AG10803 (cell line): ENCODE data around the gene ASCC3.

Experiments used
- DNase-seq: peaks from one replicate; pipeline ENCODE4 v3.0.0; 2010; ENCODE audit warnings: low read depth
- H3K4me3 ChIP-seq: 2 replicates; pipeline ENCODE4 v1.5.1; 2011; ENCODE audit warnings: mild to moderate bottlenecking, low read length, control low read depth
- TF ChIP-seq, protein P1 (sequence below): conservative IDR thresholded peaks from 2 replicates; pipeline ENCODE4 v1.5.1; 2011; ENCODE audit warnings: mild to moderate bottlenecking, low read length, control low read depth, inconsistent platforms

ASCC3 gene

DNA sequence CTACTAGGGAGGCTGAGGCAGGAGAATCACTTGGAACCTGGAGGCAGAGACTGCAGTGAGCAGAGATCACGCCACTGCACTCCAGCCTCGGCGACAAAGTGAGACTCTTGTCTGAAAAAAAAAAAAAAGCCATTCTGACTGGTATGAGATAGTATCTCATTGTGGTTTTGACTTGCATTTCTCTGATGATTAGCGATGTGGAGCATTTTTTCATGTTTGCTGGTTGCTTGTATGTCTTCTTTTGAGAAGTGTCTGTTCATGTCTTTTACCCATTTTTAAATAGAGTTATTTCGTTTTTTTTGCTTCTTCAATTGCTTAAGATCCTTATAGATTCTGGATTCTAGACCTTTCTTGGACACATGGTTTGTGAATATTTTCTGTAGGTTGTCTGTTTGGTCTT, 312.9 kb downstream of the ASCC3 start:
- no peak for DNase-seq
- TF ChIP-seq, protein P1, sequence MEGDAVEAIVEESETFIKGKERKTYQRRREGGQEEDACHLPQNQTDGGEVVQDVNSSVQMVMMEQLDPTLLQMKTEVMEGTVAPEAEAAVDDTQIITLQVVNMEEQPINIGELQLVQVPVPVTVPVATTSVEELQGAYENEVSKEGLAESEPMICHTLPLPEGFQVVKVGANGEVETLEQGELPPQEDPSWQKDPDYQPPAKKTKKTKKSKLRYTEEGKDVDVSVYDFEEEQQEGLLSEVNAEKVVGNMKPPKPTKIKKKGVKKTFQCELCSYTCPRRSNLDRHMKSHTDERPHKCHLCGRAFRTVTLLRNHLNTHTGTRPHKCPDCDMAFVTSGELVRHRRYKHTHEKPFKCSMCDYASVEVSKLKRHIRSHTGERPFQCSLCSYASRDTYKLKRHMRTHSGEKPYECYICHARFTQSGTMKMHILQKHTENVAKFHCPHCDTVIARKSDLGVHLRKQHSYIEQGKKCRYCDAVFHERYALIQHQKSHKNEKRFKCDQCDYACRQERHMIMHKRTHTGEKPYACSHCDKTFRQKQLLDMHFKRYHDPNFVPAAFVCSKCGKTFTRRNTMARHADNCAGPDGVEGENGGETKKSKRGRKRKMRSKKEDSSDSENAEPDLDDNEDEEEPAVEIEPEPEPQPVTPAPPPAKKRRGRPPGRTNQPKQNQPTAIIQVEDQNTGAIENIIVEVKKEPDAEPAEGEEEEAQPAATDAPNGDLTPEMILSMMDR, result no peak
- no peak overlapping the region for H3K4me3 ChIP-seq

DNA sequence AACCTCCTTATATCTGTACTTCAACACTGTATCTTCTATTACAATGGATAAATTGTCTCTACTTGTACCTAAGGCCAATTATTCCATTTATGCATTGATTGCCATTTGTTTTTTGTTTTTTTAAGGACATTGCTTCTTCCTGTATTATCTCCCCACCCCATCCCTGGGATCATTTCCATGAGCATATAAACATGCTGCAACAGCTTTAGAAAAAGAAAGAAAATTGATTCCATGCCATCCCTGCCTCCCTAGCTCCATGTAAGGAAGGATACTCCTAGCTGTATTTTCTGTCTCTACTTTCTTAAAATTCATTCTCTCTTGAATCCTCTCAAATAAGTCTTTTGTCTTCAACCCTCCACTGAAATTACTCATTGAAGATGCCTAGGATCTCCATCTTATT, 314.6 kb downstream of the ASCC3 start:
- no peak for DNase-seq
- no peak overlapping the region for H3K4me3 ChIP-seq
- TF ChIP-seq, protein P1, result no peak

DNA sequence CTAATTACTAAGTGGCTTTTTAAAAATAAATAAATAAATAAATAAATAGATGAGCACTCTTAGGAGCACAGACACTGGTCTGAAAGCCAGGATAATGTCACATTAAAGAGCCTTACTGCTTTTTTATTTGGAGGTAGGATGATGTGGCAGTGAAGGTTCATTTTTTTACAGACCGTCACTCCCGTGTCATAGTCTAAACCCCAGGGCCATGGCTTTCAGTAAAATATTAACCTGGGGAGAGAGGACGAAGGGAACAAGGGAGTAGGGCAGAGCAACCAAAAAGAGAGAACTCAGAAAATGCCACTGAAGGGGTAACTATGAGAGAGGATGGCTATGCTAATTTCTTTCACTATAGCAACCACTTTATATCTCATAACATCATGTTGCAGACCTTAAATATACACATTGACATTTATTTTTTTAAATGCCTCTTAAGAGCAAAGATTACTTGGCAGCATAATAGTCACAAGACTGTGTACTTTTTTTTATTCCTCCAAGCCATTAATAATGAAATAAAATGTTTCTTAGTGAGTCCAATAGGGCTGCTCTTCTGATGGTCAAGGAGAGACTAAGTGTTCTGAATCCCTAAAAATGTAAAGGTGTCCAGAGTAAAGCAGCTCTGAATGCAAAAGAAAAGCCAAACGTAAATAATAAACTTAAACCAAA, 315.6 kb downstream of the ASCC3 start:
- no peak for DNase-seq
- H3K4me3 ChIP-seq, result no peak overlapping the region
- TF ChIP-seq, protein P1, result no peak

DNA sequence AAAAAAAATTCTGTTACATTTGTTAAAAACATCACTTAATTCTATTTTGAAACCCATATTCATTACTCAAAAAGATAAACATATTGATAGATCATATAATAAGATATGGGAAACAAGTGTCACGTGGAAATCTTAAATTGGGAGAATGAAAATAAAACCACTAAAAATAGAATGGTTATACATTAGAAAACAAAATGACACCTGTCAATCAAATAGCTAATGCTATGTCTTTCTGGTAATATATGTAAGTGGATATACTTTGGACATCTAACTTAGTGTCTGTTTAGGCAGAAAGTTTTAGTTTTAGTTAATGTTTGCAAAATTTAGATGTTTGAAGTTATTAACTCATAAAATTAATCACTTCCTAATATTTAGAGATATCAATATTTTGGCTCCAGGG, 321.3 kb downstream of the ASCC3 start:
- DNase-seq, result no peak
- TF ChIP-seq, protein P1, result no peak
- no peak overlapping the region for H3K4me3 ChIP-seq

DNA sequence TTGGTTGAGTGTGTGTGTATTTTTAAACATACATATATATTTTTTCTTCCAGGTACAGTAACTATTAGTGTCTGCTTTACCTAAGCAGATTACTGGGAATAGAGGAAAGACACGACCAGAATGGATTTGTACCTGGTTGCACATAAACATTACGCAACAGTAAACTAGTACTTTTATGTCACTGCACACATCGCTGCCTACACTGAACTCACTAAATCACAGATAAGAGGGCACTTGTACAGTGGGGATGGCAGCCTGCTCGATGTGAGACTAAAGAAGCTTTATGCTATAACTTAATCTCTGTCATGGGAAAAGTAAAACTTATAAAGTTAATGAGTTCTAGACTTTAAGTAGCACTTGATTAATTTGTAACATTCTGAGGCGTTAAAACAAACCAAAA, 326.9 kb downstream of the ASCC3 start:
- TF ChIP-seq, protein P1, result no peak
- H3K4me3 ChIP-seq, result no peak overlapping the region
- DNase-seq, result no peak

DNA sequence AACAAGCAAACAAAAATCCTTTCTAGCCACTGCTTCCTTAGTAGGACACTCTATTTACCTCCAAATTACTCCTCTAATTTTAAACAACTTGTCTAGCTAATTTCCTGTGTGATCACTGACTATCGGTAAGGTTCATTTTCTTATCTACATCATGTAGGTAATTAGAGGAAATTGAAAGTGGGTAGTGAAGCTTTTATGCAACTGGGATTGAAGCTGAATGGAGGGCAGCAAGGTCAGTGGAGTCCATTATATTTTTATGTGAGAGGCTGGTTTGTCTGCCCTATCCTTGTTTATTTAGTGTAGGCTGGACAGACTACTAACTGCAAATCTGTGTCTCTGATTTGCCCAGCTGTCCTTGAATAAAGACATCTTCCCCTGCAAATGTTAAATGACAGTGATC, 327.9 kb downstream of the ASCC3 start:
- TF ChIP-seq, protein P1, result no peak
- no peak for DNase-seq
- H3K4me3 ChIP-seq, result no peak overlapping the region

DNA sequence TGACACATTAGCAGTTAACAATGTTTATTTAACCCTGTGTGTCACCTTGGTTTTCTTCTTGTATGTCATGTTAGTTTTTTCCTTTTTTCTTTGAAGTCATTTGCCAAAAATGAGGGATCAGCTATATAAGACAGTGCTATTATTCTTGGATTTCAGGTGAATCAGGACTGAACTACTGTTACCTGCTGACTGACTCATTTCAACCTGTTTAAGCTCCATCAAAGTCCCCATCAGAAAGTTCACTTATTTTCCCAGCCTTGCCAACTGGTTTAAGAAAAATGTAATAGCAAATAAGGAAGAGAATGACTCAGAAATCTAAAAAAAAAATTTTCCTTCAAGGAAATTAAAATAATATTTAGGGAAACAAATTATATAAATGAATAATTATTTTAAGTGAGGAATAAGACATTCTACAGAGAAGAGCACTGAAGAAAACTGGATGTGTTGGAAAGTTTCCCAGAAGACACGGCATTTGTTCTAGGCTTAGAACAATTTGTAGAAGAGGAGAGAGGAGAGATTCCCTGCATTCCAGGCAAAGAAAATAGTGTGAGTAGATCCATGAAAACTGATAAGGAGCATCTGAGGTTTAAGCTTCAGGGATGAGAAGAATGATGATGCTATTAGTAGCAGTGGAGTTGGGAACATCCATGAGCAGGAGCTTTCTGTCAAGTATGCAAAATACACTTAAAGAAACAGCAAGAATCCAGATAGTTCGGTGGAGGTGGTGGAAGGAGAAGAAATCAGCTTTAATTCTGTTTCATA, 331.5 kb downstream of the ASCC3 start:
- DNase-seq, result peak; percentile 59
- H3K4me3 ChIP-seq, result no peak overlapping the region
- TF ChIP-seq, protein P1, result no peak
